K562 (cell line): ENCODE results near the gene ATP5PD. TPM values are rescaled to one million over a fixed set of nuclear protein-coding genes. Genes with fewer than 3 reads are reported as not detected.

Experiments used
- BCL6 ChIP-seq: fragments of 250-450 bp; sonication (Bioruptor Pico); IDR thresholded peaks from 2 replicates; pipeline ENCODE4 v1.4.0; 2020
- CHD4 ChIP-seq: fragments of 200-600 bp; sonication (generic); IDR thresholded peaks from 3 replicates; pipeline ENCODE4 v1.6.1; 2012; ENCODE audit warnings: low read depth, mild to moderate bottlenecking, mixed read lengths, low read length, inconsistent platforms; ENCODE audit not compliant: insufficient read depth, insufficient replicate concordance, poor library complexity, severe bottlenecking
- DMBX1 ChIP-seq: fragments of 250-450 bp; sonication (Bioruptor Pico); IDR thresholded peaks from 2 replicates; pipeline ENCODE4 v1.8.0; 2022; ENCODE audit warnings: inconsistent platforms, mild to moderate bottlenecking, moderate library complexity, borderline replicate concordance
- NELFE ChIP-seq: IDR thresholded peaks from 2 replicates; pipeline ENCODE4 v1.6.1; 2011; ENCODE audit warnings: mild to moderate bottlenecking; ENCODE audit not compliant: insufficient read depth, insufficient read length
- RUNX1 ChIP-seq: sonication (generic); IDR thresholded peaks from 2 replicates; pipeline ENCODE4 v1.6.1; 2016; ENCODE audit warnings: antibody characterized with exemption, low read depth
- STAT5B ChIP-seq: fragments of 250-450 bp; sonication (Bioruptor Pico); IDR thresholded peaks from 2 replicates; pipeline ENCODE4 v1.8.0; 2021; ENCODE audit warnings: mild to moderate bottlenecking, inconsistent platforms
- ZNF121 ChIP-seq: sonication (generic); formaldehyde crosslinking; conservative IDR thresholded peaks from 2 replicates; pipeline ENCODE4 v1.8.0; 2022; ENCODE audit warnings: missing genetic modification reagents
- polyA plus RNA-seq, 8 experiments: library from polyadenylated mRNA; depleted of rRNA in 4 of 8; stranded (reverse) in 5 of 8; unstranded in 3 of 8; fragments of >200 nt; fragmentation: Nextera tagmentation in 2 of 8; fragmentation: Illumina TruSeq in 1 of 8; extraction: Ambion mirVana in 2 of 8; extraction: Trizol in 1 of 8; gene quantifications; 2 replicates each; pipeline versions ENCODE4 v1.2.1 to v1.2.3, GENCODE V29; 2011 to 2014; ENCODE audit warnings: inconsistent platforms in 1 of 8, missing spikeins in 1 of 8
- total RNA-seq, 7 experiments: library from RNA; depleted of rRNA in 6 of 7; stranded (reverse); fragments of >200 nt in 6 of 7; fragmentation: Illumina TruSeq in 2 of 7; extraction: Trizol in 2 of 7; gene quantifications; 2 replicates each; pipeline versions ENCODE4 v1.2.1 to v1.2.3, GENCODE V29; 2011 to 2021; ENCODE audit warnings: low replicate concordance in 1 of 7
- TF ChIP-seq, protein P1 (sequence below): IDR thresholded peaks from 3 replicates; pipeline ENCODE4 v1.6.1; 2011; ENCODE audit warnings: borderline replicate concordance, mild to moderate bottlenecking, moderate library complexity; ENCODE audit not compliant: insufficient read length; ENCODE audit errors: extremely low read depth
- TF ChIP-seq, protein P2 (sequence below): fragments of 250-450 bp; sonication (Bioruptor Pico); IDR thresholded peaks from 2 replicates; pipeline ENCODE4 v1.4.0; 2020; ENCODE audit warnings: borderline replicate concordance
- TF ChIP-seq, protein P3 (sequence below): fragments of 150-350 bp; IDR thresholded peaks from 2 replicates; pipeline ENCODE4 v1.6.1; 2014; ENCODE audit warnings: low read depth, mild to moderate bottlenecking, low read length, borderline replicate concordance
- TF ChIP-seq, protein P4 (sequence below): fragments of 250-450 bp; sonication (Bioruptor Pico); IDR thresholded peaks from 2 replicates; pipeline ENCODE4 v1.4.0; 2020; ENCODE audit warnings: mild to moderate bottlenecking, moderate library complexity
- TF ChIP-seq, protein P5 (sequence below): fragments of 200-800 bp; sonication (Bioruptor generic); IDR thresholded peaks from 2 replicates; pipeline ENCODE4 v1.6.1; 2017; ENCODE audit warnings: missing genetic modification characterization, missing compliant biosample characterization

Gene ATP5PD
- total and polyA plus RNA-seq, 9 of the 15 experiments (the other 6 are each of a cell fraction or from before 2014, with no cell fraction given): 271 to 828 (median 432) TPM

DNA sequence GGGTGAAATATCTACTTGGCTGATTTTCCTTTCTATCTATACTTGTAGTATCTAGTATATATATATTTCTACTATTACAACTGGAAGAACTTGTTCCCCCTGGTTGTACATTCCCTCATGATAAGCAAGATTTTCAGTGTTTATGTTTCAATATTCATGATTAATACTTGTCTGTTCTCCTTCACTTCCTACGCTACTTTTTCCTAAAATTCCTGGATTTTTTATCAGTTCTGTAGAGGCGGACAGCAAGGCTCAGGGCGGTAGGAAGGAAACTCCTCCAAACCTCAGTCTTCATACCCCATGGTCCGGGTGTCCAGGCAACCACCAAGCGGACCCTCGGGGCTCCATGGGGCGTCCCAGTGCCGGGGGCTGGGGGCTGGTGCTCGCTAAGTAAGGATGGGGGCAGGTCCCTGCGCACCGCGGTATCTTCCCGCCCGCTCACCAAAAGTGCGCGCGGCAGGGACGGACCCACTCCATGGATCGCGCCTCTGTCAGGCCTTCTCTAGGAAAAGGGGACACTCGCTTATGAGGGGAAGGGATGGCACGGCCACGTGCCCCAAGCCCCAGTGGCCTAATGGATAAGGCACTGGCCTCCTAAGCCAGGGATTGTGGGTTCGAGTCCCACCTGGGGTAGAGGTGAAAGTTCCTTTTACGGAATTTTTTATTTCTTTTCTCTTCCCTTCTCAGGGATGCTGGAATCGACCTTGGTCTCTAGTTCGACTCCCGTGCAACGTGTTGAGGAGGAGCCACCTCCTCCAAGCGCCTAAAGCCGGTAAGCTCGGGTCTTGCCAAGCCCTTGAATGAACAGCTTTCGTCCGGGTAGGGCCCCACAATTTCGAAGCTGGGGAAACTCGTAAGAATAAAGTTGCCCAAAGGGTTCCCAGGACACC lies 13.2 kb downstream of the ATP5PD start (continued):
- TF ChIP-seq, protein P1, sequence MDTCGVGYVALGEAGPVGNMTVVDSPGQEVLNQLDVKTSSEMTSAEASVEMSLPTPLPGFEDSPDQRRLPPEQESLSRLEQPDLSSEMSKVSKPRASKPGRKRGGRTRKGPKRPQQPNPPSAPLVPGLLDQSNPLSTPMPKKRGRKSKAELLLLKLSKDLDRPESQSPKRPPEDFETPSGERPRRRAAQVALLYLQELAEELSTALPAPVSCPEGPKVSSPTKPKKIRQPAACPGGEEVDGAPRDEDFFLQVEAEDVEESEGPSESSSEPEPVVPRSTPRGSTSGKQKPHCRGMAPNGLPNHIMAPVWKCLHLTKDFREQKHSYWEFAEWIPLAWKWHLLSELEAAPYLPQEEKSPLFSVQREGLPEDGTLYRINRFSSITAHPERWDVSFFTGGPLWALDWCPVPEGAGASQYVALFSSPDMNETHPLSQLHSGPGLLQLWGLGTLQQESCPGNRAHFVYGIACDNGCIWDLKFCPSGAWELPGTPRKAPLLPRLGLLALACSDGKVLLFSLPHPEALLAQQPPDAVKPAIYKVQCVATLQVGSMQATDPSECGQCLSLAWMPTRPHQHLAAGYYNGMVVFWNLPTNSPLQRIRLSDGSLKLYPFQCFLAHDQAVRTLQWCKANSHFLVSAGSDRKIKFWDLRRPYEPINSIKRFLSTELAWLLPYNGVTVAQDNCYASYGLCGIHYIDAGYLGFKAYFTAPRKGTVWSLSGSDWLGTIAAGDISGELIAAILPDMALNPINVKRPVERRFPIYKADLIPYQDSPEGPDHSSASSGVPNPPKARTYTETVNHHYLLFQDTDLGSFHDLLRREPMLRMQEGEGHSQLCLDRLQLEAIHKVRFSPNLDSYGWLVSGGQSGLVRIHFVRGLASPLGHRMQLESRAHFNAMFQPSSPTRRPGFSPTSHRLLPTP: peak; percentile 96
- TF ChIP-seq, protein P2, sequence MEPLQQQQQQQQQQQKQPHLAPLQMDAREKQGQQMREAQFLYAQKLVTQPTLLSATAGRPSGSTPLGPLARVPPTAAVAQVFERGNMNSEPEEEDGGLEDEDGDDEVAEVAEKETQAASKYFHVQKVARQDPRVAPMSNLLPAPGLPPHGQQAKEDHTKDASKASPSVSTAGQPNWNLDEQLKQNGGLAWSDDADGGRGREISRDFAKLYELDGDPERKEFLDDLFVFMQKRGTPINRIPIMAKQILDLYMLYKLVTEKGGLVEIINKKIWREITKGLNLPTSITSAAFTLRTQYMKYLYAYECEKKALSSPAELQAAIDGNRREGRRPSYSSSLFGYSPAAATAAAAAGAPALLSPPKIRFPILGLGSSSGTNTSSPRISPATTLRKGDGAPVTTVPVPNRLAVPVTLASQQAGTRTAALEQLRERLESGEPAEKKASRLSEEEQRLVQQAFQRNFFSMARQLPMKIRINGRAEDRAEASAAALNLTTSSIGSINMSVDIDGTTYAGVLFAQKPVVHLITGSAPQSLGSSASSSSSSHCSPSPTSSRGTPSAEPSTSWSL (CRISPR knock-in tag): no peak
- TF ChIP-seq RUNX1: no peak
- no peak for TF ChIP-seq NELFE
- TF ChIP-seq, protein P3, sequence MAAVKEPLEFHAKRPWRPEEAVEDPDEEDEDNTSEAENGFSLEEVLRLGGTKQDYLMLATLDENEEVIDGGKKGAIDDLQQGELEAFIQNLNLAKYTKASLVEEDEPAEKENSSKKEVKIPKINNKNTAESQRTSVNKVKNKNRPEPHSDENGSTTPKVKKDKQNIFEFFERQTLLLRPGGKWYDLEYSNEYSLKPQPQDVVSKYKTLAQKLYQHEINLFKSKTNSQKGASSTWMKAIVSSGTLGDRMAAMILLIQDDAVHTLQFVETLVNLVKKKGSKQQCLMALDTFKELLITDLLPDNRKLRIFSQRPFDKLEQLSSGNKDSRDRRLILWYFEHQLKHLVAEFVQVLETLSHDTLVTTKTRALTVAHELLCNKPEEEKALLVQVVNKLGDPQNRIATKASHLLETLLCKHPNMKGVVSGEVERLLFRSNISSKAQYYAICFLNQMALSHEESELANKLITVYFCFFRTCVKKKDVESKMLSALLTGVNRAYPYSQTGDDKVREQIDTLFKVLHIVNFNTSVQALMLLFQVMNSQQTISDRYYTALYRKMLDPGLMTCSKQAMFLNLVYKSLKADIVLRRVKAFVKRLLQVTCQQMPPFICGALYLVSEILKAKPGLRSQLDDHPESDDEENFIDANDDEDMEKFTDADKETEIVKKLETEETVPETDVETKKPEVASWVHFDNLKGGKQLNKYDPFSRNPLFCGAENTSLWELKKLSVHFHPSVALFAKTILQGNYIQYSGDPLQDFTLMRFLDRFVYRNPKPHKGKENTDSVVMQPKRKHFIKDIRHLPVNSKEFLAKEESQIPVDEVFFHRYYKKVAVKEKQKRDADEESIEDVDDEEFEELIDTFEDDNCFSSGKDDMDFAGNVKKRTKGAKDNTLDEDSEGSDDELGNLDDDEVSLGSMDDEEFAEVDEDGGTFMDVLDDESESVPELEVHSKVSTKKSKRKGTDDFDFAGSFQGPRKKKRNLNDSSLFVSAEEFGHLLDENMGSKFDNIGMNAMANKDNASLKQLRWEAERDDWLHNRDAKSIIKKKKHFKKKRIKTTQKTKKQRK: no peak
- TF ChIP-seq, protein P4, sequence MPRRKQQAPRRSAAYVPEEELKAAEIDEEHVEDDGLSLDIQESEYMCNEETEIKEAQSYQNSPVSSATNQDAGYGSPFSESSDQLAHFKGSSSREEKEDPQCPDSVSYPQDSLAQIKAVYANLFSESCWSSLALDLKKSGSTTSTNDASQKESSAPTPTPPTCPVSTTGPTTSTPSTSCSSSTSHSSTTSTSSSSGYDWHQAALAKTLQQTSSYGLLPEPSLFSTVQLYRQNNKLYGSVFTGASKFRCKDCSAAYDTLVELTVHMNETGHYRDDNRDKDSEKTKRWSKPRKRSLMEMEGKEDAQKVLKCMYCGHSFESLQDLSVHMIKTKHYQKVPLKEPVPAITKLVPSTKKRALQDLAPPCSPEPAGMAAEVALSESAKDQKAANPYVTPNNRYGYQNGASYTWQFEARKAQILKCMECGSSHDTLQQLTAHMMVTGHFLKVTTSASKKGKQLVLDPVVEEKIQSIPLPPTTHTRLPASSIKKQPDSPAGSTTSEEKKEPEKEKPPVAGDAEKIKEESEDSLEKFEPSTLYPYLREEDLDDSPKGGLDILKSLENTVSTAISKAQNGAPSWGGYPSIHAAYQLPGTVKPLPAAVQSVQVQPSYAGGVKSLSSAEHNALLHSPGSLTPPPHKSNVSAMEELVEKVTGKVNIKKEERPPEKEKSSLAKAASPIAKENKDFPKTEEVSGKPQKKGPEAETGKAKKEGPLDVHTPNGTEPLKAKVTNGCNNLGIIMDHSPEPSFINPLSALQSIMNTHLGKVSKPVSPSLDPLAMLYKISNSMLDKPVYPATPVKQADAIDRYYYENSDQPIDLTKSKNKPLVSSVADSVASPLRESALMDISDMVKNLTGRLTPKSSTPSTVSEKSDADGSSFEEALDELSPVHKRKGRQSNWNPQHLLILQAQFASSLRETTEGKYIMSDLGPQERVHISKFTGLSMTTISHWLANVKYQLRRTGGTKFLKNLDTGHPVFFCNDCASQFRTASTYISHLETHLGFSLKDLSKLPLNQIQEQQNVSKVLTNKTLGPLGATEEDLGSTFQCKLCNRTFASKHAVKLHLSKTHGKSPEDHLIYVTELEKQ (CRISPR knock-in tag): no peak
- TF ChIP-seq BCL6 (CRISPR knock-in tag): no peak
- TF ChIP-seq, protein P5, sequence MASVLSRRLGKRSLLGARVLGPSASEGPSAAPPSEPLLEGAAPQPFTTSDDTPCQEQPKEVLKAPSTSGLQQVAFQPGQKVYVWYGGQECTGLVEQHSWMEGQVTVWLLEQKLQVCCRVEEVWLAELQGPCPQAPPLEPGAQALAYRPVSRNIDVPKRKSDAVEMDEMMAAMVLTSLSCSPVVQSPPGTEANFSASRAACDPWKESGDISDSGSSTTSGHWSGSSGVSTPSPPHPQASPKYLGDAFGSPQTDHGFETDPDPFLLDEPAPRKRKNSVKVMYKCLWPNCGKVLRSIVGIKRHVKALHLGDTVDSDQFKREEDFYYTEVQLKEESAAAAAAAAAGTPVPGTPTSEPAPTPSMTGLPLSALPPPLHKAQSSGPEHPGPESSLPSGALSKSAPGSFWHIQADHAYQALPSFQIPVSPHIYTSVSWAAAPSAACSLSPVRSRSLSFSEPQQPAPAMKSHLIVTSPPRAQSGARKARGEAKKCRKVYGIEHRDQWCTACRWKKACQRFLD: no peak; the same call in 1 of the 2 replicates
- TF ChIP-seq CHD4: peak; percentile 65
- no peak for TF ChIP-seq ZNF121 (CRISPR knock-in tag)
- no peak for TF ChIP-seq DMBX1 (CRISPR knock-in tag)
- TF ChIP-seq STAT5B (CRISPR knock-in tag): no peak
